HepG2 (cell line): ENCODE data around the gene DISP2. TPM values are rescaled to one million over a fixed set of nuclear protein-coding genes. Genes with fewer than 3 reads are reported as not detected.

ENCODE experiments used
- CC2D1A ChIP-seq: sonication (generic); formaldehyde crosslinking; IDR thresholded peaks from 2 replicates; pipeline ENCODE4 v1.8.1; 2023; ENCODE audit warnings: mild to moderate bottlenecking, missing genetic modification reagents
- GABPB1 ChIP-seq: IDR thresholded peaks from 2 replicates; pipeline ENCODE4 v1.6.1; 2016; ENCODE audit warnings: mild to moderate bottlenecking, missing genetic modification reagents, moderate library complexity, missing compliant biosample characterization
- HDAC1 ChIP-seq: sonication (generic); formaldehyde crosslinking; IDR thresholded peaks from 2 replicates; pipeline ENCODE4 v1.5.1; 2020; ENCODE audit warnings: mild to moderate bottlenecking, missing genetic modification reagents
- HOXA7 ChIP-seq: sonication (generic); formaldehyde crosslinking; IDR thresholded peaks from 2 replicates; pipeline ENCODE4 v1.8.1; 2022; ENCODE audit warnings: mild to moderate bottlenecking, missing genetic modification reagents, moderate library complexity
- ISX ChIP-seq: sonication (generic); formaldehyde crosslinking; conservative IDR thresholded peaks from 2 replicates; pipeline ENCODE4 v1.5.0; 2020; ENCODE audit warnings: missing genetic modification reagents
- MAFF ChIP-seq: IDR thresholded peaks from 2 replicates; pipeline ENCODE4 v1.6.1; 2011; ENCODE audit warnings: low read depth, low read length, improper control_type of control experiment
- RAD21 ChIP-seq: fragments of 450-650 bp; formaldehyde crosslinking; IDR thresholded peaks from 2 replicates; pipeline ENCODE4 v1.5.0; 2020; ENCODE audit warnings: mild to moderate bottlenecking
- RFXANK ChIP-seq: IDR thresholded peaks from 2 replicates; pipeline ENCODE4 v1.6.1; 2016
- SIN3A ChIP-seq: IDR thresholded peaks from 2 replicates; pipeline ENCODE4 v1.6.1; 2011; ENCODE audit warnings: low read depth, mild to moderate bottlenecking, control low read depth, low read length, borderline replicate concordance
- SIN3B ChIP-seq: fragments of 150-350 bp; IDR thresholded peaks from 2 replicates; pipeline ENCODE4 v1.6.1; 2014; ENCODE audit warnings: low read length
- SMYD3 ChIP-seq: sonication (generic); formaldehyde crosslinking; IDR thresholded peaks from 2 replicates; pipeline ENCODE4 v1.8.1; 2023; ENCODE audit warnings: mild to moderate bottlenecking, missing genetic modification reagents
- SUZ12 ChIP-seq: fragments of 150-350 bp; IDR thresholded peaks from 2 replicates; pipeline ENCODE4 v1.6.1; 2014; ENCODE audit warnings: low read depth, low read length
- TMF1 ChIP-seq: sonication (generic); formaldehyde crosslinking; IDR thresholded peaks from 2 replicates; pipeline ENCODE4 v1.8.1; 2022; ENCODE audit warnings: low read depth, missing genetic modification reagents
- ZIK1 ChIP-seq: sonication (generic); formaldehyde crosslinking; IDR thresholded peaks from 2 replicates; pipeline ENCODE4 v1.5.0; 2020; ENCODE audit warnings: mild to moderate bottlenecking, low read depth, missing genetic modification reagents, borderline replicate concordance
- ZNF570 ChIP-seq: sonication (generic); formaldehyde crosslinking; IDR thresholded peaks from 2 replicates; pipeline ENCODE4 v1.4.0; 2020; ENCODE audit warnings: mild to moderate bottlenecking, missing genetic modification reagents, borderline replicate concordance
- ZNF605 ChIP-seq: sonication (generic); formaldehyde crosslinking; IDR thresholded peaks from 2 replicates; pipeline ENCODE4 v1.8.0; 2022; ENCODE audit warnings: mild to moderate bottlenecking, missing genetic modification reagents
- polyA plus RNA-seq, 8 experiments: library from polyadenylated mRNA; depleted of rRNA in 3 of 8; stranded (reverse) in 7 of 8; unstranded in 1 of 8; fragments of >200 nt; fragmentation: Illumina TruSeq in 4 of 8; extraction: Trizol in 4 of 8; gene quantifications; 2 replicates each; pipeline versions ENCODE4 v1.2.1 to v1.2.3, GENCODE V29; 2011 to 2016; ENCODE audit warnings: low read depth in 4 of 8, missing spikeins in 1 of 8, mixed read lengths in 1 of 8; ENCODE audit not compliant: insufficient read depth in 1 of 8
- total RNA-seq, 5 experiments: library from RNA; depleted of rRNA; stranded (reverse); fragments of >200 nt; fragmentation: Illumina TruSeq; extraction: Trizol; gene quantifications; 2 replicates each; pipeline ENCODE4 v1.2.3, GENCODE V29; 2016; ENCODE audit warnings: low read depth in 1 of 5
- TF ChIP-seq, protein P1 (sequence below): sonication (generic); formaldehyde crosslinking; IDR thresholded peaks from 2 replicates; pipeline ENCODE4 v1.5.1; 2020; ENCODE audit warnings: mild to moderate bottlenecking, missing genetic modification reagents, moderate library complexity
- TF ChIP-seq, protein P2 (sequence below), 2 experiments: sonication (generic) in 1 of 2; formaldehyde crosslinking in 1 of 2; IDR thresholded peaks; 2 replicates each; pipeline versions ENCODE4 v1.4.0 to v1.6.1; 2018 to 2020; ENCODE audit warnings: missing genetic modification reagents in 2 of 2, borderline replicate concordance in 1 of 2, low read depth in 1 of 2, mild to moderate bottlenecking in 1 of 2, missing biosample characterization in 1 of 2

The DISP2 gene
- total and polyA plus RNA-seq, 2 of the 13 experiments (the other 11 are each of a cell fraction or from before 2014, with no cell fraction given), result 0.09 to 0.32 TPM

DNA sequence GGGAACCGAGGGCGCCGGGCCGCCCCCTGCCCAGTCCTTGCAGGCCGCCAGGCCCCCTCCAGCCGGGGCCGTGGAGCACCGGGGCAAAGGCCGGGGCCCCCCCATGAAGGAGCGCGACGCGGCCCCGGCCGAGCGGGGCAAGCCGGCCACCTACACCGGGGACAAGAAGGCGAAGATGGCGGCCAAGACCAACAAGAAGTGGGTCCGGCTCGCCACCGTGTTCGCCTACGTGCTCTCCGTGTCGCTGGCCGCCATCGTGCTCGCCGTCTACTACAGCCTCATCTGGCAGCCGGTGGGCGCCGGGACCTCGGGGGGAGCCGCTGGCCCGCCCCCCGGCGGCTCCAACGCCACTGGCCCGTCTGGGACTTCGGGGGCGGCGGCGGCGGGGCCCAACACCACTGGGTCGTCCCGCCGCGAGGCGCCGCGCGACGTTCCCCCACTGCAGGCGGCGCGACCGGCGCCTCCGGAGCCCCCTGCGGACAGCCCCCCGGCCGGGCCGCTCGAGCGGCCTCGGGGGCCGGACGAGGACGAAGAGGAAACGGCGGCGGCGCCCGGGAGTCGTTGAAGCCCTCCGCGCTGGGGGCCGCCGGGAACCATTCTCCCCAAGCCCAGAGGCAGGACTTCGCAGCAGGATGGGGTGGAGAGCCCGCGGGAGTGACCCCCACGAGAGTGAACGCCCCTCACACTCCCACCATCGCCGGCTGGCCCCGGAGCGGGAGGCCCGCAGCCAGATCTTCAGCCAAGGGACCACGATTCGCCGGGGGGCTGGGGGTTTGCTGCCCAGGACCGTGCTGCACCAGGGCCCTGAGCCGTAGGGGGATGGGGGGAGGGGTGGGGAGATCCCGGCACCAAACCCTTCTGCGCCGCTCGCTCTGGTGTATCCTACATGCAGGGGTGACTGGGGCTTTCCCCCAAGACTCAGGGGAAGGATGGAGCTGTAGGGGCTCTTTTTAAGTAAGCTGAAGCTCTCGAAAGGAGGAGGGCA, 33.8 kb upstream of the DISP2 start (continued):
- no peak for TF ChIP-seq ZNF605 (CRISPR knock-in tag)
- TF ChIP-seq TMF1 (CRISPR knock-in tag), result peak; percentile 28; the same call in 1 of the 2 replicates
- TF ChIP-seq HOXA7 (CRISPR knock-in tag), result no peak
- TF ChIP-seq, protein P1, sequence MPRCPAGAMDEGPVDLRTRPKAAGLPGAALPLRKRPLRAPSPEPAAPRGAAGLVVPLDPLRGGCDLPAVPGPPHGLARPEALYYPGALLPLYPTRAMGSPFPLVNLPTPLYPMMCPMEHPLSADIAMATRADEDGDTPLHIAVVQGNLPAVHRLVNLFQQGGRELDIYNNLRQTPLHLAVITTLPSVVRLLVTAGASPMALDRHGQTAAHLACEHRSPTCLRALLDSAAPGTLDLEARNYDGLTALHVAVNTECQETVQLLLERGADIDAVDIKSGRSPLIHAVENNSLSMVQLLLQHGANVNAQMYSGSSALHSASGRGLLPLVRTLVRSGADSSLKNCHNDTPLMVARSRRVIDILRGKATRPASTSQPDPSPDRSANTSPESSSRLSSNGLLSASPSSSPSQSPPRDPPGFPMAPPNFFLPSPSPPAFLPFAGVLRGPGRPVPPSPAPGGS (CRISPR knock-in tag), result 0 out of 2 replicates have a peak, but pooled peaks have one; percentile 25
- TF ChIP-seq SIN3A, result no peak
- 0 out of 2 replicates have a peak, but pooled peaks have one; percentile 9 for TF ChIP-seq RAD21 (CRISPR knock-in tag)
- no peak for TF ChIP-seq SMYD3
- TF ChIP-seq CC2D1A (CRISPR knock-in tag), result no peak
- TF ChIP-seq GABPB1, result 0 out of 2 replicates have a peak, but pooled peaks have one; percentile 35
- TF ChIP-seq MAFF, result no peak
- TF ChIP-seq ZNF570 (CRISPR knock-in tag), result no peak
- TF ChIP-seq HDAC1 (CRISPR knock-in tag), result no peak
- TF ChIP-seq, protein P2, sequence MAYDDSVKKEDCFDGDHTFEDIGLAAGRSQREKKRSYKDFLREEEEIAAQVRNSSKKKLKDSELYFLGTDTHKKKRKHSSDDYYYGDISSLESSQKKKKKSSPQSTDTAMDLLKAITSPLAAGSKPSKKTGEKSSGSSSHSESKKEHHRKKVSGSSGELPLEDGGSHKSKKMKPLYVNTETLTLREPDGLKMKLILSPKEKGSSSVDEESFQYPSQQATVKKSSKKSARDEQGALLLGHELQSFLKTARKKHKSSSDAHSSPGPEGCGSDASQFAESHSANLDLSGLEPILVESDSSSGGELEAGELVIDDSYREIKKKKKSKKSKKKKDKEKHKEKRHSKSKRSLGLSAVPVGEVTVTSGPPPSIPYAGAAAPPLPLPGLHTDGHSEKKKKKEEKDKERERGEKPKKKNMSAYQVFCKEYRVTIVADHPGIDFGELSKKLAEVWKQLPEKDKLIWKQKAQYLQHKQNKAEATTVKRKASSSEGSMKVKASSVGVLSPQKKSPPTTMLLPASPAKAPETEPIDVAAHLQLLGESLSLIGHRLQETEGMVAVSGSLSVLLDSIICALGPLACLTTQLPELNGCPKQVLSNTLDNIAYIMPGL (CRISPR knock-in tag; IDR thresholded peaks at IDR 0.05; ENCODE audit: borderline replicate concordance in 1 of 2, low read depth in 1 of 2), result 0 out of 4 replicates have a peak, but pooled peaks of 1 of the 2 experiments have one; percentile 6
- no peak for TF ChIP-seq RFXANK (CRISPR knock-in tag)
- no peak for TF ChIP-seq ISX
- TF ChIP-seq SIN3B, result no peak
- TF ChIP-seq ZIK1 (CRISPR knock-in tag), result no peak
- no peak for TF ChIP-seq SUZ12
